H9 (cell line): ENCODE measurements around the gene APBA3. TPM values are rescaled to one million over a fixed set of nuclear protein-coding genes. Genes with fewer than 3 reads are reported as not detected.

ENCODE experiments used
- DNase-seq: peaks from one replicate; pipeline ENCODE4 v3.0.0-alpha.2; 2017
- H2AFZ ChIP-seq: one replicate; pipeline ENCODE4 v1.6.1; 2013; ENCODE audit warnings: mild to moderate bottlenecking, low read length, control low read depth, moderate library complexity
- H2AK5ac ChIP-seq: 2 replicates; pipeline ENCODE4 v1.6.1; 2013; ENCODE audit warnings: low read length, control low read depth, mixed read lengths; ENCODE audit not compliant: insufficient read length
- H2BK120ac ChIP-seq: one replicate; pipeline ENCODE4 v1.6.1; 2013; ENCODE audit warnings: low read depth, mild to moderate bottlenecking, low read length, control low read depth, inconsistent platforms; ENCODE audit not compliant: poor library complexity, severe bottlenecking
- H2BK12ac ChIP-seq: 2 replicates; pipeline ENCODE4 v1.6.1; 2013; ENCODE audit warnings: low read length, control low read depth, mixed read lengths, low read depth; ENCODE audit not compliant: insufficient read length
- H2BK15ac ChIP-seq: 2 replicates; pipeline ENCODE4 v1.6.1; 2013; ENCODE audit warnings: low read depth, low read length, control low read depth
- H2BK20ac ChIP-seq: one replicate; pipeline ENCODE4 v1.6.1; 2013; ENCODE audit warnings: low read depth, mild to moderate bottlenecking, low read length, control low read depth, inconsistent platforms; ENCODE audit not compliant: poor library complexity, severe bottlenecking
- H2BK5ac ChIP-seq: 2 replicates; pipeline ENCODE4 v1.6.1; 2013; ENCODE audit warnings: low read length, control low read depth, mixed read lengths; ENCODE audit not compliant: insufficient read length
- H3K14ac ChIP-seq: 2 replicates; pipeline ENCODE4 v1.6.1; 2013; ENCODE audit warnings: low read length, control low read depth; ENCODE audit not compliant: insufficient read depth
- H3K18ac ChIP-seq: 2 replicates; pipeline ENCODE4 v1.6.1; 2013; ENCODE audit warnings: low read depth, mild to moderate bottlenecking, mixed read lengths, low read length, control low read depth; ENCODE audit not compliant: insufficient read length
- H3K23ac ChIP-seq: 2 replicates; pipeline ENCODE4 v1.6.1; 2013; ENCODE audit warnings: low read length, control low read depth, mixed read lengths, low read depth; ENCODE audit not compliant: insufficient read length
- H3K23me2 ChIP-seq: 2 replicates; pipeline ENCODE4 v1.6.1; 2013; ENCODE audit warnings: low read depth, mild to moderate bottlenecking, mixed read lengths, low read length, control low read depth; ENCODE audit not compliant: insufficient read length, poor library complexity, severe bottlenecking
- H3K27ac ChIP-seq: 2 replicates; pipeline ENCODE4 v1.5.1; 2013; ENCODE audit warnings: low read length, control low read depth, mixed read lengths, low read depth; ENCODE audit not compliant: insufficient read length
- H3K27me3 ChIP-seq: 2 replicates; pipeline ENCODE4 v1.6.1; 2013; ENCODE audit warnings: low read length, control low read depth, inconsistent platforms; ENCODE audit not compliant: insufficient read depth
- H3K4ac ChIP-seq: 2 replicates; pipeline ENCODE4 v1.6.1; 2013; ENCODE audit warnings: low read depth, mild to moderate bottlenecking, control low read depth, inconsistent platforms, low read length, moderate library complexity
- H3K4me1 ChIP-seq: 2 replicates; pipeline ENCODE4 v1.6.1; 2013; ENCODE audit warnings: low read length, control low read depth, inconsistent platforms; ENCODE audit not compliant: insufficient read depth
- H3K4me2 ChIP-seq: 2 replicates; pipeline ENCODE4 v1.6.1; 2013; ENCODE audit warnings: low read length, control low read depth, mixed read lengths; ENCODE audit not compliant: insufficient read length, insufficient read depth
- H3K56ac ChIP-seq: 2 replicates; pipeline ENCODE4 v1.6.1; 2013; ENCODE audit warnings: low read depth, mild to moderate bottlenecking, mixed read lengths, low read length, control low read depth; ENCODE audit not compliant: insufficient read length
- H3K79me1 ChIP-seq: 2 replicates; pipeline ENCODE4 v1.6.1; 2013; ENCODE audit warnings: low read depth, mild to moderate bottlenecking, moderate library complexity, low read length, control low read depth, inconsistent platforms; ENCODE audit not compliant: insufficient read depth, poor library complexity, severe bottlenecking
- H3K79me2 ChIP-seq: 2 replicates; pipeline ENCODE4 v1.6.1; 2013; ENCODE audit warnings: low read length, control low read depth, inconsistent platforms; ENCODE audit not compliant: insufficient read depth
- H3K9ac ChIP-seq: 2 replicates; pipeline ENCODE4 v1.6.1; 2013; ENCODE audit warnings: low read length, control low read depth, mixed read lengths; ENCODE audit not compliant: insufficient read length; ENCODE audit errors: extremely low read depth
- H3K9me3 ChIP-seq: one replicate; pipeline ENCODE4 v1.6.1; 2013; ENCODE audit warnings: low read depth, low read length, inconsistent platforms; ENCODE audit not compliant: control insufficient read depth
- H3T11ph ChIP-seq: one replicate; pipeline ENCODE4 v1.6.1; 2013; ENCODE audit warnings: mild to moderate bottlenecking, low read length, control low read depth, inconsistent platforms
- H4K20me1 ChIP-seq: one replicate; pipeline ENCODE4 v1.6.1; 2013; ENCODE audit not compliant: control insufficient read depth, insufficient read length, insufficient read depth
- H4K5ac ChIP-seq: 2 replicates; pipeline ENCODE4 v1.6.1; 2013; ENCODE audit warnings: low read depth, mild to moderate bottlenecking, mixed read lengths, low read length, control low read depth; ENCODE audit not compliant: insufficient read length
- H4K8ac ChIP-seq: replicated peaks from 2 replicates; pipeline ENCODE4 v1.6.1; 2013; ENCODE audit warnings: low read length, control low read depth, mixed read lengths, low read depth; ENCODE audit not compliant: insufficient read length
- H4K91ac ChIP-seq: 2 replicates; pipeline ENCODE4 v1.6.1; 2013; ENCODE audit warnings: low read depth, mild to moderate bottlenecking, moderate library complexity, mixed read lengths, low read length, control low read depth; ENCODE audit not compliant: insufficient read length
- H3K27ac Mint-ChIP-seq, 3 experiments: 2 replicates in 2 of 3; 3 replicates in 1 of 3; pipeline ENCODE4 v1.8.0; 2020 to 2021; ENCODE audit warnings: mixed read lengths in 3 of 3, mild to moderate bottlenecking in 1 of 3, moderate library complexity in 1 of 3
- H3K27me3 Mint-ChIP-seq: 2 replicates; pipeline ENCODE4 v1.8.0; 2021; ENCODE audit warnings: low read depth, mild to moderate bottlenecking, moderate library complexity, mixed read lengths
- H3K36me3 Mint-ChIP-seq, 3 experiments: 2 replicates in 2 of 3; 3 replicates in 1 of 3; pipeline ENCODE4 v1.8.0; 2020 to 2021; ENCODE audit warnings: low read depth in 3 of 3, mixed read lengths in 3 of 3; ENCODE audit not compliant: insufficient read depth in 1 of 3
- H3K4me1 Mint-ChIP-seq, 2 experiments: 2 replicates each; pipeline ENCODE4 v1.8.0; 2020; ENCODE audit warnings: mixed read lengths in 2 of 2
- H3K4me3 Mint-ChIP-seq, 2 experiments: 2 replicates in 1 of 2; 3 replicates in 1 of 2; pipeline ENCODE4 v1.8.0; 2020 to 2021; ENCODE audit warnings: mild to moderate bottlenecking in 2 of 2, mixed read lengths in 2 of 2, moderate library complexity in 1 of 2
- H3K9me3 Mint-ChIP-seq, 2 experiments: 2 replicates in 1 of 2; 3 replicates in 1 of 2; pipeline ENCODE4 v1.8.0; 2020; ENCODE audit warnings: mild to moderate bottlenecking in 2 of 2, mixed read lengths in 2 of 2, moderate library complexity in 1 of 2
- CTCF ChIP-seq: fragments of 200-600 bp; sonication (generic); conservative IDR thresholded peaks from 3 replicates; pipeline ENCODE4 v1.8.0; 2021; ENCODE audit warnings: antibody characterized with exemption, mild to moderate bottlenecking
- WGBS: extraction: QIAGEN DNeasy Blood & Tissue Kit; methylation state at CpG from one replicate; pipeline ENCODE4 v1.1.7; 2013; ENCODE audit warnings: missing lambda C conversion rate, low lambda C conversion rate, mixed read lengths; ENCODE audit not compliant: insufficient read length; ENCODE audit errors: extremely low coverage; 5-methylcytosine and 5-hydroxymethylcytosine counted together
- total RNA-seq: library from RNA; stranded (reverse); gene quantifications from 2 replicates; pipeline ENCODE4 v1.2.1, GENCODE V29; 2021

Gene APBA3
- total RNA-seq, 1 experiment from 2014 or later, result 21.8 TPM

GRCh38 chr19:3746371-3747056 is 15.0 kb downstream of the APBA3 start:
- H2BK15ac ChIP-seq, result no peak overlapping the region
- H3K4ac ChIP-seq, result no peak overlapping the region
- H3K4me1 ChIP-seq, result no peaks in the 10 kb centered on the region
- H4K8ac ChIP-seq, result no peak overlapping the region
- peaks cover 3 to 19% (median 14%) of the 10 kb centered on the region in 3 experiments; a peak in 5 of 7 replicates for H3K36me3 Mint-ChIP-seq
- H3K14ac ChIP-seq, result no peak overlapping the region
- no peaks in the 10 kb centered on the region for H3K9me3 ChIP-seq
- H3K4me1 Mint-ChIP-seq, result no peaks in the 10 kb centered on the region
- no peaks in the 10 kb centered on the region for H3K9me3 Mint-ChIP-seq
- no peak overlapping the region for H3K4me2 ChIP-seq
- no peaks in the 10 kb centered on the region for H4K20me1 ChIP-seq
- no peaks in the 10 kb centered on the region for H3K79me1 ChIP-seq
- no peak overlapping the region for H3K56ac ChIP-seq
- TF ChIP-seq CTCF, result no peak
- no peak overlapping the region for H2BK12ac ChIP-seq
- no peak overlapping the region for H2BK120ac ChIP-seq
- H4K5ac ChIP-seq, result no peak overlapping the region
- no peak overlapping the region for H2AFZ ChIP-seq
- no peak overlapping the region for H3K18ac ChIP-seq
- no peaks in the 10 kb centered on the region for H3K27me3 Mint-ChIP-seq
- no peaks in the 10 kb centered on the region for H3K27me3 ChIP-seq
- H2AK5ac ChIP-seq, result no peak overlapping the region
- no peak overlapping the region for H4K91ac ChIP-seq
- H3K23ac ChIP-seq, result no peak overlapping the region
- no CpG with 5 or more reads among the region's 31 CpGs for WGBS
- no peak overlapping the region for H3T11ph ChIP-seq
- no peak overlapping the region for H3K9ac ChIP-seq
- no peaks in the 10 kb centered on the region for H3K23me2 ChIP-seq
- DNase-seq, result no peak
- H3K79me2 ChIP-seq, result no peaks in the 10 kb centered on the region
- H2BK20ac ChIP-seq, result no peak overlapping the region
- no peak overlapping the region for H3K4me3 Mint-ChIP-seq
- H3K27ac Mint-ChIP-seq, result peak overlapping the region in 2 of 3 experiments; percentile 34 to 76; a peak in 2 of 7 replicates
- H2BK5ac ChIP-seq, result no peak overlapping the region
- no peak overlapping the region for H3K27ac ChIP-seq
